Thoracic aorta (tissue), 2 donors: ENCODE measurements around the gene NFASC. TPM values are rescaled to one million over a fixed set of nuclear protein-coding genes. Genes with fewer than 3 reads are reported as not detected.

ENCODE experiments used
- ATAC-seq: fragments of 150-250 bp; one replicate; pipeline ENCODE4 v1.8.0; 2017; ENCODE audit warnings: low read depth; ENCODE audit not compliant: insufficient number of reproducible peaks, low FRiP score
- DNase-seq: peaks from one replicate; pipeline ENCODE4 v3.0.0-alpha.2; 2020; ENCODE audit warnings: low spot score
- H3K27ac ChIP-seq, 2 donors: fragments of 200-600 bp; sonication (generic); 1 replicate in 1 of 2; 2 replicates in 1 of 2; pipeline ENCODE4 v1.5.1; 2016; ENCODE audit warnings: mild to moderate bottlenecking in 2 of 2, moderate library complexity in 2 of 2
- H3K27me3 ChIP-seq: fragments of 200-600 bp; sonication (generic); replicated peaks from 2 replicates; pipeline ENCODE4 v1.6.0; 2016; ENCODE audit warnings: mild to moderate bottlenecking; ENCODE audit not compliant: insufficient read depth
- H3K36me3 ChIP-seq: fragments of 200-600 bp; sonication (generic); one replicate; pipeline ENCODE4 v1.5.1; 2016
- H3K4me1 ChIP-seq, 2 donors: fragments of 200-600 bp; sonication (generic); 1 replicate in 1 of 2; 2 replicates in 1 of 2; pipeline versions ENCODE4 v1.5.1 to v1.6.0; 2016; ENCODE audit warnings: low read depth in 2 of 2, mild to moderate bottlenecking in 1 of 2; ENCODE audit not compliant: control insufficient read depth in 1 of 2
- H3K4me3 ChIP-seq: fragments of 200-600 bp; sonication (generic); 2 replicates; pipeline ENCODE4 v1.5.1; 2016; ENCODE audit warnings: mild to moderate bottlenecking
- H3K9me3 ChIP-seq: fragments of 200-600 bp; sonication (generic); 2 replicates; pipeline ENCODE4 v1.5.1; 2016
- total RNA-seq, 2 donors: library from RNA; depleted of rRNA; stranded (reverse); fragments of >200 nt; gene quantifications; one replicate each; pipeline versions ENCODE4 v1.1.0 to v1.2.3, GENCODE V29; 2016
- TF ChIP-seq, protein P1 (sequence below): fragments of 200-600 bp; sonication (generic); IDR thresholded peaks from one replicate; pipeline ENCODE4 v1.5.1; 2019; ENCODE audit warnings: antibody characterized with exemption

NFASC gene
- total RNA-seq, 2 donors from 2014 or later, result 26.2 to 29.5 TPM

DNA sequence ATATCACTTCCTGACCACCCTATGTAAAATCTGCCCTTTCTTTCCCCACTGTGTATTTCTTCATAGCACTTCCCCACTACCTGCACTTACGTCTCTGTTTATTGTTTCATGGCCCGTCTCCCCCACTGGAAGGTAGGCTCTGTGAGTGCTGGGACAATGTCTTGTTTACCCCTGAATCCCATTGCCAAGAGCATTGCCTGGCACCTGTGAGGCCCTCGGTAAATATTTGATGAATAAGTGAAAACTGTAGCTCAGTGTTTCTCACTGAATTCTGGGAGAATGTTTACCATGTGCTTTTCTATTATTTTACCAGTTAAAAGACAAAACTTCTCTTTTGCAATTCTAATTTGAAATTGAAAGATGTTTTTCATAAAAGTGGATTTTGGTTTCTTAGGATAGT, 11.8 kb downstream of the NFASC start:
- Histone ChIP-seq H3K4me3 (no peak overlapping the region), H3K9me3 (no peaks in the 10 kb centered on the region), H3K36me3 (no peaks in the 10 kb centered on the region), H3K4me1 (peaks cover 7 to 26% of the 10 kb centered on the region in 2 donors), H3K27me3 (no peaks in the 10 kb centered on the region), H3K27ac (no peak overlapping the region)
- TF ChIP-seq, protein P1, sequence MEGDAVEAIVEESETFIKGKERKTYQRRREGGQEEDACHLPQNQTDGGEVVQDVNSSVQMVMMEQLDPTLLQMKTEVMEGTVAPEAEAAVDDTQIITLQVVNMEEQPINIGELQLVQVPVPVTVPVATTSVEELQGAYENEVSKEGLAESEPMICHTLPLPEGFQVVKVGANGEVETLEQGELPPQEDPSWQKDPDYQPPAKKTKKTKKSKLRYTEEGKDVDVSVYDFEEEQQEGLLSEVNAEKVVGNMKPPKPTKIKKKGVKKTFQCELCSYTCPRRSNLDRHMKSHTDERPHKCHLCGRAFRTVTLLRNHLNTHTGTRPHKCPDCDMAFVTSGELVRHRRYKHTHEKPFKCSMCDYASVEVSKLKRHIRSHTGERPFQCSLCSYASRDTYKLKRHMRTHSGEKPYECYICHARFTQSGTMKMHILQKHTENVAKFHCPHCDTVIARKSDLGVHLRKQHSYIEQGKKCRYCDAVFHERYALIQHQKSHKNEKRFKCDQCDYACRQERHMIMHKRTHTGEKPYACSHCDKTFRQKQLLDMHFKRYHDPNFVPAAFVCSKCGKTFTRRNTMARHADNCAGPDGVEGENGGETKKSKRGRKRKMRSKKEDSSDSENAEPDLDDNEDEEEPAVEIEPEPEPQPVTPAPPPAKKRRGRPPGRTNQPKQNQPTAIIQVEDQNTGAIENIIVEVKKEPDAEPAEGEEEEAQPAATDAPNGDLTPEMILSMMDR, result no peak
- ATAC-seq, result no peak
- no peak for DNase-seq

DNA sequence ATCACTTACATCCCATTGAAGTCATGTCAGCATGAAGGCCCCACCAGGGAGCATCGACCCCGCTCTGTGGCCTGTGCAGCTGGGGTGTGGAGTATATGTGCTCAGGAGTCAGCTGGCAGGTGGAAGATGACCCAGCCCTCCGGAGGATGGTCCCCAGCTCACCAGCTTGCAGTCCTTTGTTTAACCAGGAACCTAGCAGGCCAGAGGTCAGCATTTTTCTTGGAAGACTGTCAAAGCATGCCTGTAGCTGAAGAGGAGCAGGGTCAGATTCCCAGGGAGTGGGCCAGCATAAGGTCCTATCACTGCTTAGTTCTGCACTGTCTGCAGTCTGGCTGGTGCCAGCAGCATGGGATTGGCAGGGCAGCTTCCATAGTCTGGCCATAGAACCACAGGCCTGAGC, 12.7 kb downstream of the NFASC start:
- Histone ChIP-seq H3K27me3 (no peaks in the 10 kb centered on the region), H3K4me3 (no peak overlapping the region), H3K4me1 (peaks cover 10 to 35% of the 10 kb centered on the region in 2 donors), H3K36me3 (no peaks in the 10 kb centered on the region), H3K9me3 (no peaks in the 10 kb centered on the region), H3K27ac (no peak overlapping the region)
- DNase-seq, result no peak
- TF ChIP-seq, protein P1, result no peak
- ATAC-seq, result no peak

DNA sequence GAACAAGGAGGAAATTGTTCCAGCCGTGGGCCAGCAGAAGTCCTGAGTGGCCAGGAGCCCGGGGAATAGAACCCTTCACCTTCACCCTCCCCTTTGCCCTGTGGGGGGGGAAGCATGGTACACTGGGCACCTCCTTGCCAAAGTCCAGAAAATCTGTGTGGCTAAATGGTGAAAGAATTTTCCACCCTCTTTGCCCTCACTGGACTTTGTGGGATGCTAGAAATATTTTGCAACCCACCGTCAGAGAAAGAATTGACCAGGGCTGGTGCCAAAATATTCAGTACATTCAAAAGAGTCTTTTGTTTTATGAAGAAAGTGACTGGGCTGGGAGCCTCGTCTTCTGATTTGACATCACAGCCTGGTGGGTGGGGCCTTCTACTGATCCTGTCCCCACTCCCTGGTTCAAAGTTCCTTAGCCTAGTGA, 14.6 kb downstream of the NFASC start:
- Histone ChIP-seq H3K27me3 (no peaks in the 10 kb centered on the region), H3K4me3 (no peak overlapping the region), H3K9me3 (no peaks in the 10 kb centered on the region), H3K27ac (no peak overlapping the region), H3K36me3 (no peaks in the 10 kb centered on the region), H3K4me1 (peaks cover 15 to 46% of the 10 kb centered on the region in 2 donors)
- ATAC-seq, result no peak
- TF ChIP-seq, protein P1, result no peak
- DNase-seq, result no peak

DNA sequence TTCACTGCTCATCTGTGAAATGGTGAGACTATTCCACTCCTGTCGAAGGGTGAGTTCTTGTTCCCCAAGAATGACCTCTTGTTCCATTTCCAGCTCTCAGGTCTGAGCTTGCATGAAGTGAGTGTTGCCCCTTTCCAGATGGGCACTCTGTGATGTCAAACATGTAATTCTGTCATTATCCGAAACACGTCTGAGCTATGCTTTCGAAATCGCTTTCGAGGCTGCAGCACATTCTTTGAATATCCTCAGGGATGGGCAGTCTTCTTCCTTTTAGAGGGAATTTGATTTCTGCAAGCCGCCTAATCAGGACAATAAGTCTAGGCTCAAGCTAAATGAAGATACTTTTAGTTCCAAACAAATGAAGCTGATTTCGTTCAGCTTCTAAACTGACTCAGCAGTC, 15.1 kb downstream of the NFASC start:
- Histone ChIP-seq H3K4me3 (no peak overlapping the region), H3K27ac (no peak overlapping the region), H3K27me3 (no peaks in the 10 kb centered on the region), H3K4me1 (peaks cover 15 to 46% of the 10 kb centered on the region in 2 donors), H3K36me3 (no peaks in the 10 kb centered on the region), H3K9me3 (no peaks in the 10 kb centered on the region)
- ATAC-seq, result no peak
- DNase-seq, result no peak
- TF ChIP-seq, protein P1, result no peak

DNA sequence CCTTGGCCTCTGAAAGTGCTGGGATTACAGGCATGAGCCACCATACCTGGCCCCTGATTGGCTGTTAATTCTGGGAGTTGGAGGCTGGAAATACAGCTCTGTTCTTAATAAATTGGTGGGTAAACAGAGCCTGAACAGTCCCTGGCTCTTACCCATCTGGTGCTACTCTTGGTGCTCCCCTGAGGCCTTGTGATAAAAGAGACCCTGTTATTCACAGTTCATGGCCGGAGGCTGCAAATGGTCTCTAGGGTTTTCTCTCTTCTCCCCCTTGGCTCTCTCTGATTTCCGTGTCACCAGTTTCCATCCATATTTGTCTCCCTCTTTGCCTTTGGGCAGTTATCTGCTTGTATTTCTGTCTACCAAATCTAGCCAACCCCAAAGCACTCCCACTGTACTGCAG, 17.2 kb downstream of the NFASC start:
- DNase-seq (no peak), ATAC-seq (no peak)
- no peaks in the 10 kb centered on the region for H3K27me3 ChIP-seq
- no peaks in the 10 kb centered on the region for H3K9me3 ChIP-seq
- H3K4me3 ChIP-seq, result no peak overlapping the region
- H3K36me3 ChIP-seq, result no peaks in the 10 kb centered on the region
- peak overlapping the region; percentile 6 to 26 for H3K27ac ChIP-seq
- TF ChIP-seq, protein P1, result no peak
- H3K4me1 ChIP-seq, result peaks cover 15 to 46% of the 10 kb centered on the region in 2 donors
